HT-29 (cell line): ENCODE measurements around the gene MEGF9. TPM values are rescaled to one million over a fixed set of nuclear protein-coding genes. Genes with fewer than 3 reads are reported as not detected.

Source experiments
- DNase-seq: peaks from one replicate; pipeline ENCODE4 v3.0.0-alpha.2; 2015; ENCODE audit warnings: low spot score
- total RNA-seq: library from RNA; depleted of rRNA; stranded (reverse); fragments of >200 nt; shearing (Covaris generic); gene quantifications from 2 replicates; pipeline ENCODE4 v1.2.3, GENCODE V29; 2014

The MEGF9 gene
- total RNA-seq, 1 experiment from 2014 or later, result 2.4 TPM

- no peak for DNase-seq
Measured at GRCh38 chr9:120625222-120625621, 89.0 kb downstream of the MEGF9 start.

- DNase-seq, result no peak
Measured at GRCh38 chr9:120622790-120623189, 91.5 kb downstream of the MEGF9 start.

- no peak for DNase-seq
Measured at GRCh38 chr9:120621941-120622340, 92.3 kb downstream of the MEGF9 start.

- DNase-seq, result peak; percentile 84
Measured at GRCh38 chr9:120619751-120620655, 94.3 kb downstream of the MEGF9 start.

- no peak for DNase-seq
Measured at GRCh38 chr9:120616966-120617935, 97.0 kb downstream of the MEGF9 start.

GRCh38 chr9:120612218-120612617 is 102.1 kb downstream of the MEGF9 start:
- DNase-seq, result peak; percentile 33

GRCh38 chr9:120611690-120612068 is 102.6 kb downstream of the MEGF9 start:
- DNase-seq, result no peak

GRCh38 chr9:120610975-120611689 is 103.1 kb downstream of the MEGF9 start:
- no peak for DNase-seq

- no peak for DNase-seq
Measured at GRCh38 chr9:120609636-120610035, 104.6 kb downstream of the MEGF9 start.

GRCh38 chr9:120608421-120608820 is 105.8 kb downstream of the MEGF9 start:
- no peak for DNase-seq

- no peak for DNase-seq
Measured at GRCh38 chr9:120603591-120603990, 110.7 kb downstream of the MEGF9 start.

- DNase-seq, result no peak
Measured at GRCh38 chr9:120603010-120603409, 111.3 kb downstream of the MEGF9 start.

GRCh38 chr9:120593955-120594277 is 120.4 kb downstream of the MEGF9 start:
- no peak for DNase-seq

GRCh38 chr9:120593250-120593954 is 120.9 kb downstream of the MEGF9 start:
- no peak for DNase-seq

- DNase-seq, result no peak
Measured at GRCh38 chr9:120592210-120592609, 122.1 kb downstream of the MEGF9 start.

GRCh38 chr9:120587328-120587727 is 126.9 kb downstream of the MEGF9 start:
- no peak for DNase-seq

- peak; percentile 31 for DNase-seq
Measured at GRCh38 chr9:120583958-120584369, 130.3 kb downstream of the MEGF9 start.

GRCh38 chr9:120580051-120580896 is 134.0 kb downstream of the MEGF9 start, which contains the start of gene CDK5RAP2:
CDK5RAP2 (minus strand) TSS chr9:120580167; CDS start chr9:120579978, 189 bp downstream.
- DNase-seq, result peak; percentile 95

GRCh38 chr9:120579139-120580050 is 134.9 kb downstream of the MEGF9 start:
- peak; percentile 25 for DNase-seq
